IgD-negative memory B cell (primary cell): ENCODE measurements around the gene TBC1D23. TPM values are rescaled to one million over a fixed set of nuclear protein-coding genes. Genes with fewer than 3 reads are reported as not detected.
"Not testable (repeated sequence)": the region's sequence is repeated elsewhere in the genome, so short reads cannot be mapped to it uniquely, and the experiment has no call there.

Experiments used
- H3K27ac Mint-ChIP-seq, 3 donors: one replicate each; pipeline ENCODE4 v1.8.0; 2020 to 2022; ENCODE audit warnings: mild to moderate bottlenecking in 3 of 3, mixed read lengths in 3 of 3, moderate library complexity in 1 of 3
- H3K27me3 Mint-ChIP-seq: one replicate; pipeline ENCODE4 v1.8.0; 2021; ENCODE audit warnings: mixed read lengths
- H3K36me3 Mint-ChIP-seq: one replicate; pipeline ENCODE4 v1.8.0; 2020; ENCODE audit warnings: mild to moderate bottlenecking, mixed read lengths
- H3K4me1 Mint-ChIP-seq, 3 donors: one replicate each; pipeline ENCODE4 v1.8.0; 2020 to 2022; ENCODE audit warnings: mixed read lengths in 3 of 3, mild to moderate bottlenecking in 1 of 3
- H3K4me3 Mint-ChIP-seq, 4 donors: one replicate each; pipeline ENCODE4 v1.8.0; 2020 to 2022; ENCODE audit warnings: mild to moderate bottlenecking in 4 of 4, mixed read lengths in 4 of 4, moderate library complexity in 3 of 4
- H3K9me3 Mint-ChIP-seq, 3 donors: one replicate each; pipeline ENCODE4 v1.8.0; 2020 to 2021; ENCODE audit warnings: mixed read lengths in 3 of 3, mild to moderate bottlenecking in 1 of 3
- polyA plus RNA-seq: library from polyadenylated mRNA; unstranded; fragments of 300-500 nt; fragmentation: Illumina TruSeq; gene quantifications from one replicate; pipeline ENCODE4 v1.2.3, GENCODE V29; 2021

TBC1D23 gene
- polyA plus RNA-seq: 17.2 TPM

DNA sequence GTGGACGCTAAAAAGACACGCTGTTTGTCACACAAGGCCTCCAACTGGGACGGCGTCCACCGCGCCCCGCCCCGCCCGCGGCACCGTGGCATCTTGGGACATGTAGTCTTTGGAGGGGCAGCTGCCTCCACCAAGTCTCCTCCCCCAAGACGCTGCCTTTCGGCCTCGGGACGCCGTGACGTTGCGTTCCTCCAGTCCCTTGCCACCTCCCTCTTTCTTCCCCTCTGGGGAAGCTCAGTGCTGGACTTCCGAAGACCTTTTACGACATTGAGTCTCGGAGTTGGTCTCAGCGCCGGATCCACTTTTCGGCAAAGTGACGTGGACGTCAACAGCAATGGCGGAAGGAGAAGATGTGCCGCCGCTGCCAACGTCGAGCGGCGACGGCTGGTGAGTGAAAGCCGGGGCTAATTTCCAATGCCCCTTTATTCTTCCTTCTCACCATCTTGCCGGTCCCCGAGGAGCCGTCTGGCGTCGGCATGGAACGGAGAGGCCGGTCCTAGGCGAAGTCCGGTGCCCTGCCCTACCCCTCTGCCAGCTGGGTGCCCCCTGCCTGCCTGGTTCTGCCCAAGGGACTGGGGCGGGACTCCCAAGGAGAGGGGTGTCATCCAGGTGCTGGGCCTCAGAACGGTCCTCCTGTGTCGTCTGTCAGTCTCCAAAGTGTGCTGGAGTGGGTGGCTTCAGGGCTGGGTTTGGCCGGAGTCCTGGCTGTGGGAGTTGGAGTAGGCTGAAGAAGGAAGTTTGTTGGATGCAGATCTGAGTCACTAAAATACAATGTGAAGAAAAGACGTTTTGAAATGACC, at the start of gene TBC1D23:
TBC1D23 (plus strand) TSS at position 308 of the 800 bp plus-strand sequence; CDS start at position 335, 27 bp downstream.
- Mint-ChIP-seq H3K4me1 (peaks cover 30 to 39% (median 34%) of the 10 kb centered on the region in 3 donors), H3K4me3 (peak within 1 kb of the TSS; percentile 82 to 97 (median 96)), H3K27me3 (no peaks in the 10 kb centered on the region), H3K9me3 (no peaks in the 10 kb centered on the region), H3K36me3 (no peaks in the 10 kb centered on the region), H3K27ac (peak within 1 kb of the TSS; percentile 71 to 99 (median 95))

DNA sequence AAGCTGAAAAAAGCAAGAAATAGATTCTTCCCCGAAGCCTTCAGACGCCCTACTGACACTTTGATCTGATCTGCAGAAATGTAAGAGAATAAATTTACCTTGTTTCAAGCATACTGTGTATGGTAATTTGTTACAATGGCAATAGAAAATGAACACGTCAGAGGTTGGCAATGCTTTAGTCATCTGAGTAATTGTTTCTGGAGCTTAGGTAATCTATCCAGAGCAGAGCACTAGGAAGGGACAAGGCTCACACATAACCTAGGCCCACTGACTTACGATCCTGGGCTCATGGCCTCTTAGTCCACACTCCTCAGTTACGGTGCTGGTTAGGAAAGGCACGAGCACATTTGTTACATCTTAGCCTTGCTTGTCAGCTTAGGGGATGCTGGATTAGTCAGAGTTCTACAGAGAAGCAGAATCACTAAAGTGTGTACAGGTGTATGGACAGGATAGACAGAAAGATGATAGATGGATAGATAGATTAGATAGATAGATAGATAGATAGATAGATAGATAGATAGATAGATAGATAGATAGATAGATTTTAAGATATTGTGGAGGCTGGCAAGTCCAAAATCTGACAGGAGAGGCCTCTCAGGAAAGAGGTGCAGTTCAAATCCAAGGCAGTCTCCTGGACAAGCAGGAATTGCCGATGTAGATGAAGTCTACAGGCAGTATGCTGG, 46.8 kb upstream of the TBC1D23 start:
- Mint-ChIP-seq H3K27ac (peak overlapping the region in 1 of 3 donors; percentile 29), H3K27me3 (peaks cover 3% of the 10 kb centered on the region), H3K4me3 (no peak overlapping the region), H3K36me3 (peaks cover 4% of the 10 kb centered on the region), H3K4me1 (peaks cover 9 to 11% (median 11%) of the 10 kb centered on the region in 3 donors), H3K9me3 (peaks cover 0 to 4% (median 3%) of the 10 kb centered on the region in 3 donors)

DNA sequence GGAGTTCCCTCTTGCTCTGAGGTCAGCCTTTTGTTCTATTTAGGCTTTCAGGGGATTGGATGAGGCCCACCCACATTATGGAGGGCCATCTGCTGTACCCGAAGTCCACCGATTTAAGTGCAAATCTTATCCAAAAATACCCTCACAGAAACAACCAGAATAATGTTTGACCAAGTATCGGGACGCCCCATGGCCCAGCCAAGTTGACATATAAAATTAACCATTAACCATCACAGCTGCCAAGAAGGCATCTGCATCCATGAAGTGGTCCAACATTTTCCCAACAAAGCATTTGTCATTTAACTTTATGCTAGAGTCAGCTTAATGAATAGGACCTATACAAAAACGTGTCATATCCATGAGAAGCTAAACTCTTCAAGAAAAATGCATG, 46.2 kb upstream of the TBC1D23 start:
- H3K4me1 Mint-ChIP-seq: peaks cover 9 to 11% (median 11%) of the 10 kb centered on the region in 3 donors
- H3K27me3 Mint-ChIP-seq: peaks cover 3% of the 10 kb centered on the region
- peaks cover 5 to 8% (median 6%) of the 10 kb centered on the region in 3 donors for H3K9me3 Mint-ChIP-seq
- H3K4me3 Mint-ChIP-seq: no peak overlapping the region
- no peak overlapping the region for H3K27ac Mint-ChIP-seq
- peaks cover 4% of the 10 kb centered on the region for H3K36me3 Mint-ChIP-seq

DNA sequence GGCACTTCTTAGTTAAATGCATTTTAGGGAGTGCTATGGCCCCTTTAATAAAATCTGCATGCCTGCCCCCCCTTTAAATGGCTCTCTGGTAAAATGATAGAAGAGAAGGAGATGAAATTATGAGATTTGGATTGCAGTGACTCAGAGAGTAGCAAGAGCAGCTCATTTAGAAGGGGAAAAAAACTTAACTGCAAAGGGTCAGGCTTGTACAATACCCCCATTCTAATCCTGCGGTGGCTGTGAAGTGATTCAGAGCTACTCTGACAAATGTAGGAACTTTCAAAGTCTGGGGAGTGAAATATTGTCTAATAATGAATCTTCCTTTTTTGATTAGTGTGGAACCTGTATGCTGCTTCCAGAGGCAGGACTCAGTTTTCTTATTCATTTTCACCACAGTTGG, 44.1 kb upstream of the TBC1D23 start:
- H3K4me3 Mint-ChIP-seq: peak overlapping the region in 1 of 4 donors; percentile 28
- H3K9me3 Mint-ChIP-seq: peaks cover 6 to 10% (median 8%) of the 10 kb centered on the region in 3 donors
- no peaks in the 10 kb centered on the region for H3K4me1 Mint-ChIP-seq
- H3K27ac Mint-ChIP-seq: no peak overlapping the region
- H3K36me3 Mint-ChIP-seq: no peaks in the 10 kb centered on the region
- peaks cover 3% of the 10 kb centered on the region for H3K27me3 Mint-ChIP-seq

GRCh38 chr3:100221159-100221558, 39.6 kb upstream of the TBC1D23 start:
- no peak overlapping the region for H3K27ac Mint-ChIP-seq
- no peaks in the 10 kb centered on the region for H3K4me1 Mint-ChIP-seq
- H3K36me3 Mint-ChIP-seq: no peaks in the 10 kb centered on the region
- H3K9me3 Mint-ChIP-seq: peaks cover 6 to 10% (median 8%) of the 10 kb centered on the region in 3 donors
- H3K4me3 Mint-ChIP-seq: no peak overlapping the region
- H3K27me3 Mint-ChIP-seq: peaks cover 3% of the 10 kb centered on the region

- Mint-ChIP-seq H3K36me3 (no peaks in the 10 kb centered on the region), H3K9me3 (peaks cover 0 to 5% (median 0%) of the 10 kb centered on the region in 3 donors), H3K27me3 (no peaks in the 10 kb centered on the region), H3K4me3 (no peak overlapping the region), H3K4me1 (no peaks in the 10 kb centered on the region), H3K27ac (no peak overlapping the region)
These were observed 35.6 kb upstream of the TBC1D23 start for GRCh38 chr3:100225193-100225592.

GRCh38 chr3:100225883-100226282, 34.9 kb upstream of the TBC1D23 start:
- Mint-ChIP-seq H3K4me1 (peaks cover 0 to 3% (median 0%) of the 10 kb centered on the region in 3 donors), H3K4me3 (no peak overlapping the region), H3K27ac (no peak overlapping the region), H3K36me3 (no peaks in the 10 kb centered on the region), H3K27me3 (no peaks in the 10 kb centered on the region), H3K9me3 (peaks cover 0 to 2% (median 0%) of the 10 kb centered on the region in 3 donors)

GRCh38 chr3:100226712-100227429, 33.9 kb upstream of the TBC1D23 start:
- H3K4me3 Mint-ChIP-seq: no peak overlapping the region
- H3K9me3 Mint-ChIP-seq: no peaks in the 10 kb centered on the region
- peaks cover 0 to 3% (median 0%) of the 10 kb centered on the region in 3 donors for H3K4me1 Mint-ChIP-seq
- no peaks in the 10 kb centered on the region for H3K36me3 Mint-ChIP-seq
- H3K27ac Mint-ChIP-seq: peak overlapping the region in 1 of 3 donors; percentile 80
- no peaks in the 10 kb centered on the region for H3K27me3 Mint-ChIP-seq

GRCh38 chr3:100227511-100227921, 33.3 kb upstream of the TBC1D23 start:
- no peaks in the 10 kb centered on the region for H3K36me3 Mint-ChIP-seq
- peaks cover 0 to 3% (median 0%) of the 10 kb centered on the region in 3 donors for H3K4me1 Mint-ChIP-seq
- no peaks in the 10 kb centered on the region for H3K27me3 Mint-ChIP-seq
- H3K27ac Mint-ChIP-seq: no peak overlapping the region
- no peak overlapping the region for H3K4me3 Mint-ChIP-seq
- no peaks in the 10 kb centered on the region for H3K9me3 Mint-ChIP-seq

GRCh38 chr3:100228247-100228646, 32.5 kb upstream of the TBC1D23 start:
- Mint-ChIP-seq H3K27me3 (no peaks in the 10 kb centered on the region), H3K4me3 (no peak overlapping the region), H3K9me3 (no peaks in the 10 kb centered on the region), H3K4me1 (peaks cover 0 to 3% (median 0%) of the 10 kb centered on the region in 3 donors), H3K27ac (no peak overlapping the region), H3K36me3 (no peaks in the 10 kb centered on the region)

- H3K4me1 Mint-ChIP-seq, H3K9me3 Mint-ChIP-seq, H3K27ac Mint-ChIP-seq, H3K27me3 Mint-ChIP-seq, H3K36me3 Mint-ChIP-seq, H3K4me3 Mint-ChIP-seq: not testable (repeated sequence)
These were observed 31.6 kb upstream of the TBC1D23 start for GRCh38 chr3:100229188-100229587.

DNA sequence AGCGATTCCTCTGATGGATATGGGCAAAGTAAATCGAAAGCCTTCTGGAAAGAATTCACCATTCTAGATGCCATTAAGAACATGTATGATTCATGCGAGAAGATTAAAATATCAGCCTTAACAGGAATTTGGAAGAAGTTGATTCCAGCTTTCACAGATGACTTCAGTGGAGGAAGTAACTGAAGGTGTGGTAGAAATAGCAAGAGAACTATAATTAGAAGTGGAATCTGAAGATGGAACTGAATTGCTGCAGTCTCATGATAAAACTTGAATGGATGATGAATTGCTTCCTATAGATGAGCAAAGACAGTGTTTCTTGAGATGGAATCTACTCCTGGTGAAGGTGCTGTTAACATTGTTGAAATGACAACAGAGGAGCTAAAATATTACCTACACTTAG, 30.1 kb upstream of the TBC1D23 start:
- Mint-ChIP-seq H3K36me3 (no peaks in the 10 kb centered on the region), H3K9me3 (no peaks in the 10 kb centered on the region), H3K4me3 (no peak overlapping the region), H3K27me3 (no peaks in the 10 kb centered on the region), H3K27ac (no peak overlapping the region), H3K4me1 (peaks cover 0 to 4% (median 3%) of the 10 kb centered on the region in 3 donors)

DNA sequence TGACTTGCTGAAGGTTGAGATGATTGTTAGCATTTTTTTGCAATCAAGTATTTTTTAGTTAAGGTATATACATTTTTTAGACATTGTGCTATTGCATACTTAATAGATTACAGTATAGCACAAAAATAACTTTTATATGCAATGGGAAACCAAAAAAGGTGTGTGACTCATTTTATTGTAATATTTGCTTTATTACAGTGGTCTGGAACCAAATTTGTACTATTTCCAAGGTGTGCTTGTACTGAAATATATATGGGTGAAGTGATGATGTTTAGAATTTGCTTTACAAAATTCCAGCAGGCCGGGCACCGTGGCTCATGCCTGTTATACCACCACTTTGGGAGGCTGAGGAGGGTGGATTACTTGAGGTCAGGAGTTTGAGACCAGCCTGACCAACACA, 29.1 kb upstream of the TBC1D23 start:
- H3K27ac Mint-ChIP-seq: no peak overlapping the region
- no peaks in the 10 kb centered on the region for H3K36me3 Mint-ChIP-seq
- no peaks in the 10 kb centered on the region for H3K27me3 Mint-ChIP-seq
- peaks cover 0 to 4% (median 3%) of the 10 kb centered on the region in 3 donors for H3K4me1 Mint-ChIP-seq
- no peaks in the 10 kb centered on the region for H3K9me3 Mint-ChIP-seq
- H3K4me3 Mint-ChIP-seq: no peak overlapping the region

DNA sequence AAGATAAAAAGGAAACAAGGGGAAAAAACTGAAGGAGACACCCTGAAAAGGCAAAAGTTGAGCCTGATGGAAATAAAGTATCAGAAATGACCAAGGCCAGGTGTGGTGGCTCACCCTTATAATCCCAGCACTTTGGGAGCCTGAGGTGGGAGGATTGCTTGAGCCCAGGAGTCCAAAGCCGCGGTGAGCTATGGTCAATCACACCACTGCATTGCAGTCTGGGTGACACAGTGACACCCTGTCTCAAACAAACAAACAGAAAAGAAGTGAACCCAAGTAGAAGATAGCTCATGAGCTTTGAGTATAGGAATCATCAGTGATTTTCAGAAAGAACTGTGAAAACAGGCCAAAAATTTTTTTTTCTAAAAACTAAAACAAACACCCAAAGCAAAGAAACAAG, 26.4 kb upstream of the TBC1D23 start:
- peak overlapping the region in 1 of 4 donors; percentile 41 for H3K4me3 Mint-ChIP-seq
- peak overlapping the region in 1 of 3 donors; percentile 13 for H3K27ac Mint-ChIP-seq
- H3K36me3 Mint-ChIP-seq: no peaks in the 10 kb centered on the region
- peaks cover 0 to 5% (median 3%) of the 10 kb centered on the region in 3 donors for H3K9me3 Mint-ChIP-seq
- peaks cover 0 to 4% (median 3%) of the 10 kb centered on the region in 3 donors for H3K4me1 Mint-ChIP-seq
- no peaks in the 10 kb centered on the region for H3K27me3 Mint-ChIP-seq

DNA sequence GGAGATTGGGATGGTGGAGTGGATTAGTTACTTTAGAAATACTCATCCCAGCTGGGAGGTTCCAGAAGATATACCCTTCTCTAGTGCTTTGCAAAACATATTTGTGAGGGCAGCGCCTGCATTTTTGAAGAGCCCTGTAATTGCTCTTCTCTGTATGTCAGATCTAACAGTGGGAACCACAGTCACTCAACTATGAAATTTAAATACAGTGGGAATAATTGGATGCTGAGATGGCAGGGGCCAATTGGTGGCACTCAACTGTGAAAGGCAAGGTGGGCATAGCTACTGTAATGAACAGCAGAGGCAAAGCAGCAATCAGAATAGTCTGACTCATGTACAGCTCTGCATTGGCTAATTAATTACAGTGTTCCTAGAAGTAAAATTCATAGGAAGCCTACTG, 22.2 kb upstream of the TBC1D23 start:
- Mint-ChIP-seq H3K9me3 (peaks cover 0 to 5% (median 3%) of the 10 kb centered on the region in 3 donors), H3K27me3 (no peaks in the 10 kb centered on the region), H3K36me3 (peaks cover 3% of the 10 kb centered on the region), H3K27ac (no peak overlapping the region), H3K4me1 (peaks cover 0 to 4% (median 0%) of the 10 kb centered on the region in 3 donors), H3K4me3 (no peak overlapping the region)
